PFSK-1 (cell line): ENCODE measurements around the gene NACC2.

ENCODE experiments used
- REST ChIP-seq, 2 experiments: IDR thresholded peaks; 2 replicates each; pipeline versions ENCODE4 v1.6.1 to v1.8.0; 2011 to 2012; ENCODE audit warnings: low read depth in 2 of 2, low read length in 2 of 2, control low read depth in 1 of 2, inconsistent platforms in 1 of 2, mild to moderate bottlenecking in 1 of 2, moderate library complexity in 1 of 2; ENCODE audit not compliant: insufficient read depth in 1 of 2
- SIN3A ChIP-seq: IDR thresholded peaks from 2 replicates; pipeline ENCODE4 v1.6.1; 2012; ENCODE audit warnings: mild to moderate bottlenecking, low read length, moderate library complexity, borderline replicate concordance; ENCODE audit not compliant: insufficient read depth
- TAF1 ChIP-seq: IDR thresholded peaks from 2 replicates; pipeline ENCODE4 v1.6.1; 2012; ENCODE audit warnings: low read length, control low read depth, borderline replicate concordance; ENCODE audit not compliant: insufficient read depth

GRCh38 chr9:136079916-136080246, 15.2 kb downstream of the NACC2 start:
- TF ChIP-seq TAF1 (no peak), REST (IDR thresholded peaks at IDR 0.05; ENCODE audit: insufficient read depth in 1 of 2, low read depth in 2 of 2, low read length in 2 of 2) (no peak), SIN3A (no peak)
